GM19438 (cell line): ENCODE results near the gene ZNF862.
"Not testable (repeated sequence)": the region's sequence is repeated elsewhere in the genome, so short reads cannot be mapped to it uniquely, and the experiment has no call there.

Experiments used
- ATAC-seq: cut with Tn5 transposase; IDR thresholded peaks from one replicate; pipeline ENCODE4 v1.9.1; 2021; ENCODE audit warnings: low read depth; ENCODE audit not compliant: unreplicated experiment

The ZNF862 gene

DNA sequence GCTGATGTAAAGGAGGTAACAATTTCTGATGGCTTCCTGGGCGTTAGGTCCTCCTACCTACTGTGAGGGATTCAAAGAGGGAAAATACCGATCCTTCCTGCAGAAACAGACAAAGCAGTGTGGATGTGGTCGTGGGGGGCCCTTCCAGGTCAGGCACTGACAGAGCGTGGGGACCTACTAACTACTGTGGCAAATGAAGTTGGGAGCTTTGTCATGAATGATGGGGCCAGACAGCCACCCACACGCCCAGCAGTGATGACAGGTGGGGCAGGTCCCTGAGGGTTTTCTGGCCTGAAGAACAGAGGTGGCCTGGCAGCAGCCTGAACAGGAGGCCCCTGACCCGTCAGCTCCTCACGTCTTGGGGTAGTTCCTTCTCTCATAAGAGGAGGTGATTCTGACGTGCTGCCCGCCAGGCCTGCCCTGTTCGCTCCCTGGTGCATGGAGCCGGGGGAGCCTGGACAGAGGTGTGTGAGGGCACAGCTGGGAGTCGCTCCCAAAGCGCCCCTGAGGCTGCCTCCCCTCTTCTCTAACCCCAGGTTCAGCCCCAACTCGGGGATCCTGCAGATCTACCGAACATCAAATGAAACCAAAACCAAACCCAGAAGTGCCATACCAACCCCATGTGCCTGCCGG is 39.8 kb downstream of the ZNF862 start:
- no peak for ATAC-seq

- no peak for ATAC-seq
Measured at GRCh38 chr7:149878523-149878921, 40.3 kb downstream of the ZNF862 start.

DNA sequence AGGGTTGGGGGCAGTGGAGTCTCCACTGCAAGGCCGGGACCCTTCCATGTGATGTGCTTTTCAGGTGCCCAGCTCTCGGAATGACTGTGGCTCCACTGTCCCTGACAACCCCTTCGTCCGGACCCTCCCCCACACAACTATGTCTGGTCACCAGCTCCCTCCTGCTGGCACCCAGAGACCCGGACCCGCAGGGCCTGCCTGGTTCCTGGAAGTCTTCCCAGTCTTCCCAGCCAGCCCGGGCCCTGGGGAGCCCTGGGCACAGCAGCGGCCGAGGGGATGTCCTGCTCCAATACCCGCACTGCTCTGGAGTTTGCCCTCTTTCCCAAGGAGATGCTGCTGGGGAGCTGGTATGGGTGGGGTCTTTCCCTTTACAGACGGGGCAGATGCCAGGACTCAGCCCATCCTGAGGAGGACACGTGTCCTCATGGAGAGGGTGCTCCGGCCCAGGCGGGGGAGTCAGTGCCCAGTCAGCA is 41.1 kb downstream of the ZNF862 start:
- no peak for ATAC-seq

GRCh38 chr7:149879766-149880637 is 41.8 kb downstream of the ZNF862 start:
- ATAC-seq: no peak

GRCh38 chr7:149880638-149881311 is 42.6 kb downstream of the ZNF862 start:
- no peak for ATAC-seq

- ATAC-seq: no peak
Measured at GRCh38 chr7:149881328-149882247, 43.4 kb downstream of the ZNF862 start.

- no peak for ATAC-seq
Measured at GRCh38 chr7:149882248-149883047, 44.3 kb downstream of the ZNF862 start.

DNA sequence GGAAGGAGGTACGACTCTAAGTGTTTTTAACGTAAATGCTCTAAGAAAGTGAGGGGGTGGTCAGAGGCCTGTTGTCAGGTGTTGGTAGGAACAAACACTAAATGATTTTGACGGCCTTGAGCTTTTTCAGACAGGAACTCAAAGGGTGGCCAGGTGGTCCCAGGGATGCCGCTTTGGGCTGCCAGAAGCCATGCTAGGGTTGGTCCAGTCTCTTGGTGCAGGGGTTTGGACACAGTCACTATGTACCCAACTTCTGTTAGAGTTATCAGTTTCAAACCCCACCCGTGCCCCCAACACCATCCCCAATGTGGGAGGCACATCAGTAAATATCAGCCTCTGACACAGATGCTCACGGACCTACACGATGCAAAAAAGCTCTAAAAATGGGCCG is 44.9 kb downstream of the ZNF862 start:
- ATAC-seq: no peak

- ATAC-seq: no peak
Measured at GRCh38 chr7:149883452-149883861, 45.3 kb downstream of the ZNF862 start.

- ATAC-seq: no peak
Measured at GRCh38 chr7:149884016-149884415, 45.8 kb downstream of the ZNF862 start.

- no peak for ATAC-seq
Measured at GRCh38 chr7:149884541-149884940, 46.4 kb downstream of the ZNF862 start.

- ATAC-seq: no peak
Measured at GRCh38 chr7:149885191-149886017, 47.2 kb downstream of the ZNF862 start.

GRCh38 chr7:149886018-149886415 is 47.8 kb downstream of the ZNF862 start:
- ATAC-seq: no peak

GRCh38 chr7:149887311-149887710 is 49.1 kb downstream of the ZNF862 start:
- ATAC-seq: no peak

DNA sequence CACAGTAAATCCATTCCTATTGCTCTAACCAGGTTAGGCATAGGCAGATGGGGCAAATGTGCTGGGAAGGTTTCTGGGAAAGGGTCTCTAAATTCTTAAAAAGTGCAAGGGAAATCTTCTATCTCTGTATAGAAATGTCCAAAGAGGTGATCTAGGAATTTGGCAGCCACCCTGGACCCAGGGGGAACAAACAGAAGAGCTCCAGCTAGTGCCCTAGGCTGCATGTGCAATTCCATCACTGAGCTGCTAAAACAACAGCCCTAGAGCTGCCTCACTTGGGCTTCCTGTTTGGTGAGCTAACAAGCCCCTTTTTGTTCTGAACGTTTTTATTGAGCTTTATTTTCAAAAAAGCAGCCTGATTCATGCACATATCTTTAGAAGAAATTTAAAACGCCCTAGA is 52.5 kb downstream of the ZNF862 start:
- ATAC-seq: not testable (repeated sequence)

- ATAC-seq: not testable (repeated sequence)
Measured at GRCh38 chr7:149894957-149895356, 56.8 kb downstream of the ZNF862 start.

- not testable (repeated sequence) for ATAC-seq
Measured at GRCh38 chr7:149907776-149908376, 69.7 kb downstream of the ZNF862 start.

DNA sequence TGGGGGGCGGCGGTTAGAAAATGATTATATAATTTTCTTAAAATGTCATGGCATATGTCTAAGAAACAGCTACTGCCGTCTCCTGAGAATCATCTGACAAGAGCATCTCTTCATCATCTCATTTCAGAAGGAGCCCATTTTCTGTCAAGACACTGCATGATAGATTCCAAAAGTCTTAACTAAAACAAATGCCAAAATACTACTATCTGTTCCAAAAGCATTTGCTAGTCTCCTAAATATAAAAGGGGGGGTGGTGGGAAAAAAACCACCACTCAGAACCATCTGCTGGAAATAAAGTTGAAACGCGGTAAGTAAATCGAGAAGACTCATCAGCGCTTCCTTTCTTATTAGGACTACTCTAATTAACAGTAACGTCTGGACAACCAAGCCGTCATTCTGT is 72.0 kb downstream of the ZNF862 start:
- ATAC-seq: not testable (repeated sequence)
